IMR-90 (cell line): ENCODE data around the gene USP12. TPM values are rescaled to one million over a fixed set of nuclear protein-coding genes. Genes with fewer than 3 reads are reported as not detected.

ENCODE experiments used
- ATAC-seq: fragments of 200-7000 bp; cut with Tn5 transposase; 2 replicates; pipeline ENCODE4 v1.9.1; 2020; ENCODE audit warnings: low read depth, mild to moderate bottlenecking, moderate library complexity
- BruUV-seq: library from RNA; stranded (reverse); fragments of 400-500 nt; replicated peaks from 2 replicates; lab custom pipeline; 2021; lab: Mats Ljungman, UMichigan
- CTCF ChIA-PET: fragments of 300-600 bp; formaldehyde crosslinking; extraction: SDS; loops from one replicate; lab custom pipeline; 2021; ENCODE audit warnings: antibody characterized with exemption; lab: Yijun Ruan, JAX
- POLR2A ChIA-PET: fragments of 300-600 bp; sonication (Branson Sonifier 250); formaldehyde crosslinking; loops from one replicate; lab custom pipeline; 2022; ENCODE audit warnings: antibody characterized with exemption; ENCODE audit not compliant: unreplicated experiment; lab: Charles Lee
- DNase-seq: peaks from one replicate; pipeline ENCODE4 v3.0.0; 2013
- H2AFZ ChIP-seq: replicated peaks from 2 replicates; pipeline ENCODE3; 2013; ENCODE audit warnings: low read length, mild to moderate bottlenecking; ENCODE audit not compliant: poor library complexity
- H2AK5ac ChIP-seq: 2 replicates; pipeline ENCODE4 v1.6.1; 2013; ENCODE audit warnings: low read depth, low read length, inconsistent platforms
- H2AK9ac ChIP-seq: replicated peaks from 2 replicates; pipeline ENCODE3; 2013; ENCODE audit warnings: mild to moderate bottlenecking, low read depth, low read length, moderate library complexity; ENCODE audit not compliant: poor library complexity
- H2BK120ac ChIP-seq: 2 replicates; pipeline ENCODE4 v1.6.1; 2013; ENCODE audit warnings: low read depth, low read length, inconsistent platforms
- H2BK15ac ChIP-seq: 3 replicates; pipeline ENCODE4 v1.6.1; 2013; ENCODE audit warnings: low read depth, low read length, inconsistent platforms
- H2BK20ac ChIP-seq: 2 replicates; pipeline ENCODE4 v1.6.1; 2013; ENCODE audit warnings: low read depth, mild to moderate bottlenecking, inconsistent platforms, low read length, moderate library complexity
- H2BK5ac ChIP-seq: 2 replicates; pipeline ENCODE4 v1.6.1; 2013; ENCODE audit warnings: mild to moderate bottlenecking, low read depth, low read length, inconsistent platforms; ENCODE audit not compliant: poor library complexity, severe bottlenecking
- H3K14ac ChIP-seq: replicated peaks from 2 replicates; pipeline ENCODE4 v1.6.1; 2013; ENCODE audit warnings: low read depth, low read length, inconsistent platforms
- H3K18ac ChIP-seq: 2 replicates; pipeline ENCODE4 v1.6.1; 2013; ENCODE audit warnings: low read depth, low read length, control low read depth
- H3K23ac ChIP-seq: 2 replicates; pipeline ENCODE4 v1.6.1; 2013; ENCODE audit warnings: low read depth, low read length, inconsistent platforms
- H3K27ac ChIP-seq: 2 replicates; pipeline ENCODE4 v1.5.1; 2013; ENCODE audit warnings: mild to moderate bottlenecking, control low read depth, low read length; ENCODE audit not compliant: insufficient read depth
- H3K27me3 ChIP-seq: 2 replicates; pipeline ENCODE4 v1.6.1; 2013; ENCODE audit warnings: low read length; ENCODE audit not compliant: control insufficient read depth, insufficient read depth
- H3K36me3 ChIP-seq: 2 replicates; pipeline ENCODE4 v1.6.1; 2013; ENCODE audit warnings: low read length, mixed read lengths; ENCODE audit not compliant: control insufficient read depth, insufficient read depth
- H3K4ac ChIP-seq: 2 replicates; pipeline ENCODE4 v1.6.1; 2013; ENCODE audit warnings: low read depth, low read length, inconsistent platforms
- H3K4me1 ChIP-seq: 2 replicates; pipeline ENCODE4 v1.6.1; 2013; ENCODE audit warnings: low read length, mixed read lengths; ENCODE audit not compliant: control insufficient read depth, insufficient read depth
- H3K4me2 ChIP-seq: 2 replicates; pipeline ENCODE4 v1.6.1; 2013; ENCODE audit warnings: low read depth, mild to moderate bottlenecking, control low read depth, low read length, moderate library complexity
- H3K4me3 ChIP-seq: 2 replicates; pipeline ENCODE4 v1.5.1; 2013; ENCODE audit warnings: low read depth, mild to moderate bottlenecking, control low read depth, low read length, moderate library complexity; ENCODE audit not compliant: insufficient read depth
- H3K56ac ChIP-seq: 2 replicates; pipeline ENCODE4 v1.6.1; 2013; ENCODE audit warnings: low read length, inconsistent platforms; ENCODE audit not compliant: insufficient read depth; ENCODE audit errors: extremely low read depth
- H3K79me1 ChIP-seq, 2 experiments: 2 replicates each; pipeline ENCODE4 v1.6.1; 2013; ENCODE audit warnings: low read length in 2 of 2, inconsistent platforms in 1 of 2, low read depth in 1 of 2
- H3K9ac ChIP-seq: 2 replicates; pipeline ENCODE4 v1.6.1; 2013; ENCODE audit warnings: low read depth, low read length, control low read depth
- H3K9me1 ChIP-seq: 2 replicates; pipeline ENCODE4 v1.6.1; 2013; ENCODE audit warnings: low read length, inconsistent platforms; ENCODE audit not compliant: insufficient read depth
- H3K9me3 ChIP-seq: 2 replicates; pipeline ENCODE4 v1.6.1; 2013; ENCODE audit warnings: low read length; ENCODE audit not compliant: control insufficient read depth, insufficient read depth
- H4K20me1 ChIP-seq: 2 replicates; pipeline ENCODE4 v1.6.1; 2013; ENCODE audit warnings: low read length, inconsistent platforms; ENCODE audit not compliant: insufficient read depth
- H4K5ac ChIP-seq: 2 replicates; pipeline ENCODE4 v1.6.1; 2013; ENCODE audit warnings: mild to moderate bottlenecking, low read depth, low read length, control low read depth
- H4K8ac ChIP-seq, 2 experiments: 2 replicates each; pipeline ENCODE4 v1.6.1; 2013; ENCODE audit warnings: low read depth in 2 of 2, low read length in 2 of 2, control low read depth in 1 of 2, inconsistent platforms in 1 of 2
- H4K91ac ChIP-seq: 2 replicates; pipeline ENCODE4 v1.6.1; 2013; ENCODE audit warnings: low read depth, low read length, inconsistent platforms; ENCODE audit not compliant: insufficient read depth
- BHLHE40 ChIP-seq: fragments of 150-350 bp; IDR thresholded peaks from 2 replicates; pipeline ENCODE4 v1.6.1; 2016; ENCODE audit warnings: mild to moderate bottlenecking, low read depth, low read length
- CEBPB ChIP-seq: IDR thresholded peaks from 2 replicates; pipeline ENCODE4 v1.6.1; 2012; ENCODE audit warnings: low read depth, low read length, improper control_type of control experiment
- CHD1 ChIP-seq: IDR thresholded peaks from 2 replicates; pipeline ENCODE4 v1.6.1; 2012; ENCODE audit warnings: low read depth, low read length, improper control_type of control experiment
- CTCF ChIP-seq: conservative IDR thresholded peaks from 2 replicates; pipeline ENCODE4 v1.5.1; 2012; ENCODE audit warnings: mild to moderate bottlenecking, low read depth, low read length, improper control_type of control experiment
- ELK1 ChIP-seq: fragments of 150-350 bp; IDR thresholded peaks from 2 replicates; pipeline ENCODE4 v1.6.1; 2016; ENCODE audit warnings: low read depth, mild to moderate bottlenecking, low read length, moderate library complexity, borderline replicate concordance
- FOS ChIP-seq: fragments of 150-350 bp; IDR thresholded peaks from 2 replicates; pipeline ENCODE4 v1.6.1; 2016; ENCODE audit warnings: low read depth, low read length
- MAFK ChIP-seq: IDR thresholded peaks from 2 replicates; pipeline ENCODE4 v1.6.1; 2012; ENCODE audit warnings: low read depth, low read length, improper control_type of control experiment
- MAZ ChIP-seq: IDR thresholded peaks from 2 replicates; pipeline ENCODE4 v1.6.1; 2012; ENCODE audit warnings: low read depth, mild to moderate bottlenecking, low read length, improper control_type of control experiment, moderate library complexity, borderline replicate concordance
- MXI1 ChIP-seq: IDR thresholded peaks from 2 replicates; pipeline ENCODE4 v1.6.1; 2012; ENCODE audit warnings: low read depth, mild to moderate bottlenecking, low read length, moderate library complexity, borderline replicate concordance
- NFE2L2 ChIP-seq: fragments of 150-350 bp; IDR thresholded peaks from 2 replicates; pipeline ENCODE4 v1.6.1; 2016; ENCODE audit warnings: low read depth, mild to moderate bottlenecking, low read length
- POLR2A ChIP-seq: IDR thresholded peaks from 2 replicates; pipeline ENCODE4 v1.6.1; 2012; ENCODE audit warnings: mild to moderate bottlenecking, low read depth, low read length
- RAD21 ChIP-seq: IDR thresholded peaks from 2 replicates; pipeline ENCODE4 v1.6.1; 2012; ENCODE audit warnings: low read length, improper control_type of control experiment
- RCOR1 ChIP-seq: IDR thresholded peaks from 2 replicates; pipeline ENCODE4 v1.6.1; 2012; ENCODE audit warnings: mild to moderate bottlenecking, low read length, improper control_type of control experiment; ENCODE audit not compliant: insufficient replicate concordance
- RFX5 ChIP-seq: IDR thresholded peaks from 2 replicates; pipeline ENCODE4 v1.8.0; 2012; ENCODE audit warnings: low read depth, mild to moderate bottlenecking, low read length, moderate library complexity
- SMC3 ChIP-seq: fragments of 150-350 bp; IDR thresholded peaks from 2 replicates; pipeline ENCODE4 v1.6.1; 2016; ENCODE audit warnings: low read depth, mild to moderate bottlenecking, antibody characterized with exemption, low read length, moderate library complexity
- USF2 ChIP-seq: fragments of 150-350 bp; IDR thresholded peaks from 2 replicates; pipeline ENCODE4 v1.6.1; 2017; ENCODE audit warnings: mild to moderate bottlenecking, antibody characterized with exemption, low read length, low read depth
- WGBS, 2 experiments: methylation state at CpG; one replicate each; pipeline versions ENCODE4 v1.1.5 to v1.1.7; 2013; ENCODE audit warnings: missing lambda C conversion rate in 2 of 2; ENCODE audit not compliant: insufficient read length in 1 of 2; ENCODE audit errors: extremely low coverage in 2 of 2; 5-methylcytosine and 5-hydroxymethylcytosine counted together
- dilution Hi-C: fragments of 300-500 bp; cut with HindIII; formaldehyde crosslinking; loops from one replicate; pipeline ENCODE4 v1.14.3; 2018; ENCODE audit warnings: low sequenced_read_pairs; ENCODE audit not compliant: unreplicated experiment
- in situ Hi-C: fragments of 300-500 bp; cut with MboI; formaldehyde crosslinking; loops from 3 replicates; pipeline ENCODE4 v1.14.3; 2019; ENCODE audit warnings: low sequenced_read_pairs, inconsistent platforms, mixed read lengths
- intact Hi-C: fragments of 100-400 bp; cut with micrococcal nuclease; formaldehyde crosslinking; loops from 2 replicates; pipeline ENCODE4 v1.10.0; 2022
- polyA plus RNA-seq, 3 experiments: library from polyadenylated mRNA; depleted of rRNA; stranded (reverse); fragments of >200 nt; gene quantifications; 2 replicates each; pipeline ENCODE4 v1.2.3, GENCODE V29; 2012; ENCODE audit warnings: low replicate concordance in 1 of 3
- total RNA-seq: library from RNA; depleted of rRNA; stranded (reverse); fragments of >200 nt; gene quantifications from 2 replicates; pipeline ENCODE4 v1.2.3, GENCODE V29; 2012

Gene USP12
- total and polyA plus RNA-seq, 2 of the 4 experiments (the other 2 are of a cell fraction) = 11.8 to 16.5 TPM

GRCh38 chr13:27028683-27029480, 142.7 kb downstream of the USP12 start:
- Histone ChIP-seq H4K20me1 (no peaks in the 10 kb centered on the region), H4K91ac (no peak overlapping the region), H3K9me3 (no peaks in the 10 kb centered on the region), H3K4me3 (no peak overlapping the region), H2BK20ac (no peak overlapping the region), H4K5ac (no peak overlapping the region), H3K4me2 (no peak overlapping the region), H3K9ac (no peak overlapping the region), H3K4me1 (no peaks in the 10 kb centered on the region), H2BK5ac (no peak overlapping the region), H2BK15ac (no peak overlapping the region), H4K8ac (no peak overlapping the region), H3K14ac (no peak overlapping the region), H3K56ac (no peak overlapping the region), H3K18ac (no peak overlapping the region), H2AFZ (no peak overlapping the region), H3K36me3 (no peaks in the 10 kb centered on the region), H2BK120ac (no peak overlapping the region), H3K27me3 (peaks cover 12% of the 10 kb centered on the region), H3K79me1 (no peaks in the 10 kb centered on the region), H2AK5ac (no peak overlapping the region), H3K9me1 (no peaks in the 10 kb centered on the region), H3K23ac (no peak overlapping the region), H3K27ac (no peak overlapping the region), H2AK9ac (no peak overlapping the region), H3K4ac (no peak overlapping the region)
- no peak for TF ChIP-seq SMC3
- no peak for TF ChIP-seq ELK1
- no peak for TF ChIP-seq FOS
- TF ChIP-seq MXI1 = no peak
- TF ChIP-seq USF2 = no peak
- no peak for TF ChIP-seq MAFK
- TF ChIP-seq CHD1 = no peak
- no peak for TF ChIP-seq MAZ
- TF ChIP-seq CEBPB = no peak
- TF ChIP-seq RFX5 = no peak
- TF ChIP-seq NFE2L2 = no peak
- no peak for TF ChIP-seq POLR2A
- TF ChIP-seq CTCF = no peak
- no peak for TF ChIP-seq RCOR1
- TF ChIP-seq BHLHE40 = no peak
- TF ChIP-seq RAD21 = no peak
- ChIA-PET CTCF (no interaction called here), POLR2A (no interaction called here)
- BruUV-seq = no TSS peak
- in situ Hi-C loops = no loop called here
- no peak for DNase-seq
- no CpG with 5 or more reads among the region's 8 CpGs for WGBS, 2 experiments
- no peak for ATAC-seq
- intact Hi-C loops = no loop called here
- dilution Hi-C loops = no loop called here
